ENCODE data around the gene TDRD1.

TDRD1 gene

DNA sequence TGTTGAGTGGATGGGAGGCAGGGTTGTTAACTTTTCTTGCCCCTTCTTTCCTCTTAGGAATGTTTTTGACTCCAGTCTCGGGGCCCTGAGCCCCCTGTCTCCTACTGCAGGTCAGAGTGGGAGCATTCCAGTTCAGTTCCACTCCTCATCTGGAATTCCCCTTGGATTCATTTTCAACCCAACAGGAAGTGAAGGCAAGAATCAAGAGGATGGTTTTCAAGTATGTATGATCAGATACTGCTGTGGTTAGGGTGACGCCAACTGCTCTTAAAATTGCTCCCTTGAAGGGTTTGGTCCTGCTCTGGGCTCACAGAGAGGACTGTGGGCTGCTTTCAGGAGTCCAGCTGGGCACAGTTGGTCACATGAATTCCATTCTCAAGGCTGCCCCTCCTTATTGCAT, 81.9 kb downstream of the TDRD1 start:
- no peak for DNase-seq (ENCODE audit: low read depth in 2 of 2)

DNA sequence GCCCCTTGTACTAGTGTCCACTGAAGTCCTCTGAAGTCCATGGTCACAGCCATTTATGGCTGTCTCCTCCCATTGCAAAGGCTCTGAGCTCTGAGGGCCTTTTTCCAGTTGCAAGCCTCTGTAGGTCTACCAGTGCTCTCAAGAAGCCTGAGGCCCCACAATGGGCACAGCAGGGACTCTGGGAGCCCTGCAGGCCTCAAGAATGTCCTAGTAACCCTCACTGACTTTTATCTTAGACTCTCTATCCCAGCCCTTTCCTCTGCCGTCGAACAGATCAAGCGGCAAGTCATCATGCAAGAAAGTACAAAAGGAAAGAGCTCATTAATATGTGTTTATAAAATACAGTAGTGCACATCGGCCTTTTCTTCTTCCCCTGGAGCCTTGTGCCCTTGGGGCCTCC, 83.3 kb downstream of the TDRD1 start:
- no peak for DNase-seq (ENCODE audit: low read depth in 2 of 2)

DNA sequence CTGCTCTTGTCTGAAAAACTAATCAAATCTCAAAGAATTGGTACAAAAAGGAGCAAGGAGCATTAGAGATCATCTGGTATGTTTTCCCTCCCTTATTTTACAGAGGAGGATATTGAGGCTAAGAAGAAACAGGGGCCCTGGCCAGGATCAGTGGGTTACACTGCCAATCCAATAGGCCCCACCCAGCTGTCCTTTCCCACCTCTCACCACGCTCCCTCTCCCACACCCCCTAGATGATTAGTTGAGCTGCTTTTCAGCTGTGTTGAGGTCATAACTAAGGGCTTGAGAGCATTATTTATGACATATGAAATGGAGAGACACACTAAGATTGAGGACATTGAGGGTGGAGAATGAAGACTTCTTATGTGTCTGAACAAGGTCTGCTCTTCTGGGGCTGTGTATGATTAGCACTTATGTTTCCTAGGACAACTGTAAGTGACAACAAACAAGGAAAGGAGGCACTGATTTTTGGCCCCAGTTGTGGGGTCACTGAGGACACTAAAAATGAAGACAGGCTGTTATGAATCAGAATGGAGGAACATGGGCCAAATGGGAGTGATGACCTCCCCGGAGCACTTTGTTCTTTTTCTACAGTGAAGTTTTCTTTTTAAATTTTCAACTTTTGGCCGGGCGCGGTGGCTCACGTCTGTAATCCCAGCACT, 86.4 kb downstream of the TDRD1 start:
- DNase-seq (ENCODE audit: low read depth in 2 of 2): no peak

DNA sequence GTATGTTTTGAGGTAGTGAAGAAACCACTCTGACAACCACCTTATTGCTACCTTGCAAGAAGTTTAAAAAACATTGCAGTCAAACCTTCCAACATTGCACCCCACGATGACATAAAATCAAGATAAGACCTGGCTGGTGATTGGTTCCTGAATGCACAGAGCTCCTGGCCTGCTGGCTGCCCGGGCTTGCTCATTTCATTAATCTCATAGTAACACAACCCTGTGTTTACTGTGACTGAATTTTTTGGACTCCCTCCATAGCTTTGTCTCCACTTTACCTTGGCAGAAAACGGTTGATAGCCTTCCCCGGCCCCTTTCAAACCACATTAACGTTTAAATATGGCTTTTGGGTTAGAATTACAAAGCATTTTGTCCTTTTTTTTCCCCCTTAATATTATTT, 87.4 kb downstream of the TDRD1 start:
- DNase-seq (ENCODE audit: low read depth in 2 of 2): no peak

DNA sequence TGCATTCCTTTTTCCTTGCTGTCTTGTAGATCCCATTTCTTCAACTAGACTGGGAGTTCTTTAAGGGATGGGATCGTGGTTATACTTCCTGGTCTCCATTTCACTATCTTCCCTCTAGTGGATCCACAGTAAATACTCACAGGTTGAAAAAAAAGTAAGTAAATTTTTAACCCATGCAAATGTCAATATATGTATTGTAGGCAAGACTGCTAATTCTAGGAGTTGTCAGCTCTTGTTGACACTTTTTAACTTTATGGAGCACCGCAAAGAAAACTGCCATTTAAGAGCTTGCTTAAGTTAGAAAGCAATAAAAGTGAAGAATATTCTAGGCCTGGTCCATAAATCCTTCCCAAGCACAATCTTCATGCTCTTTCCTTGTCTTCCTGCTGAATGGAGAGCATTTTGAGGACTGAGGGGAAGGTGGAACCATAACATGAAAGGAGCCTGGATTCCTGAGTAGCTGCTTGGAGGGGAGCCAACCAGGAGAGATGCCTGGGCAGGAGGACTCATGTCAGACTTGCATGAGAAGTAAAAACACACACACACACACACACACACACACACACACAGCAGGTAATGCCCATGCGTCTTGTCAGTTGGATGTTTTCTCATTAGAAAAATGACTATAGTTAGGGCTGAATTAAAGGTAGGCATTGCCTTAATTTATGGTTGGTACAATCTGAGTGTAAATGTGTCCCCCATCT, 92.1 kb downstream of the TDRD1 start:
- no peak for DNase-seq (ENCODE audit: low read depth in 2 of 2)

DNA sequence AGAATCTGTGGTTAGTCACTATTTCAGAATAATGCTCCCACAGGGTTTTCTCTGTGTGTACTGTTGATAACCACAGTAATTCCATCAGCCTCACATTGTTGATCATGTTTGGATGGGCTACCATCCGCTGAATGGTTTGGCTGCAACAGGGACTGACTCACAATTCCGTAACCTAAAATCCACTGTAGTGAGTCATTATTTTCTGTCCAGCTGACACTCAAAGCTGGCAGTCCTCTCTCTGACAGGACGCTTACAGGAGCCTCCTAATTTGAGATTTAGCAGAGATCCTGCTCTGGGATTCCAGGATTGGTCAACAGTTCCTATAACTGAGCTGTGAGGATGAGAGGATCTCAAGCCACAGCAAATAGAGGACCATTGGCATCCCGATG, 92.6 kb downstream of the TDRD1 start:
- no peak for DNase-seq (ENCODE audit: low read depth in 2 of 2)

DNA sequence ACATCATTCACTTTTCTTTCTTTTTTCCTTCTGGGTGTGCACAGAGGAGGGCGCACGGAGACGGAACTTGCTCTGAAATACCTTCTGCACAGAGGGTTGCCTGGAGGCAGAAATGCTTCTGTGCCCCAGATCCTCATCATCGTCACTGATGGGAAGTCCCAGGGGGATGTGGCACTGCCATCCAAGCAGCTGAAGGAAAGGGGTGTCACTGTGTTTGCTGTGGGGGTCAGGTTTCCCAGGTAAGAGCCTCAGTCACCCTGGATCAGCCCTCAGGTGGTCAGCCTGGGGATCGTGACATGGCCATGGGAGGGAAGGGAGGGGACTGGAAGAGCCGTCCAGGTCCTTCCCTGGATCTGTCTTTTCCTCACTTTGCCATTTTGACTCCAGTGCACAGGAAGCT, 93.5 kb downstream of the TDRD1 start:
- no peak for DNase-seq (ENCODE audit: low read depth in 2 of 2)

DNA sequence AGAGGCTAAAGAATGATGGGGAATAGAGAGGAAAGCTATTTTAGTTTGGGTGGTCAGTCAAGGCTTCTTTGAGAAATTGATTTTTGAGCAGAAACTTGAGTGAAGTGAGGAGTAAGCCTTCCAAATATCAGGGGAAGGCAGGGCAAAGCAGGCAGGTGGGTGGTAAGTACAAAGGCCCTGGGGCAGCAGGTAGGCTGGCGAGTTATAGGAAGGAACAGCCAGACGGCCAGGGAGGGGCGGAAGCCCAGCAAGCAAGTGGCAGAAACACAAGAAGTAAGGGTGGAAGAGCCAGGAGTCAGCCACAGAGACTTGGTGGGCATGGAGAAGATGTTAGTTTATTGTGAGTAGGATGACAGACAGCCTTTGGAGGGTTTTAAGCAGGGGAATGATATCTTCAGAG, 94.8 kb downstream of the TDRD1 start:
- no peak for DNase-seq (ENCODE audit: low read depth in 2 of 2)

DNA sequence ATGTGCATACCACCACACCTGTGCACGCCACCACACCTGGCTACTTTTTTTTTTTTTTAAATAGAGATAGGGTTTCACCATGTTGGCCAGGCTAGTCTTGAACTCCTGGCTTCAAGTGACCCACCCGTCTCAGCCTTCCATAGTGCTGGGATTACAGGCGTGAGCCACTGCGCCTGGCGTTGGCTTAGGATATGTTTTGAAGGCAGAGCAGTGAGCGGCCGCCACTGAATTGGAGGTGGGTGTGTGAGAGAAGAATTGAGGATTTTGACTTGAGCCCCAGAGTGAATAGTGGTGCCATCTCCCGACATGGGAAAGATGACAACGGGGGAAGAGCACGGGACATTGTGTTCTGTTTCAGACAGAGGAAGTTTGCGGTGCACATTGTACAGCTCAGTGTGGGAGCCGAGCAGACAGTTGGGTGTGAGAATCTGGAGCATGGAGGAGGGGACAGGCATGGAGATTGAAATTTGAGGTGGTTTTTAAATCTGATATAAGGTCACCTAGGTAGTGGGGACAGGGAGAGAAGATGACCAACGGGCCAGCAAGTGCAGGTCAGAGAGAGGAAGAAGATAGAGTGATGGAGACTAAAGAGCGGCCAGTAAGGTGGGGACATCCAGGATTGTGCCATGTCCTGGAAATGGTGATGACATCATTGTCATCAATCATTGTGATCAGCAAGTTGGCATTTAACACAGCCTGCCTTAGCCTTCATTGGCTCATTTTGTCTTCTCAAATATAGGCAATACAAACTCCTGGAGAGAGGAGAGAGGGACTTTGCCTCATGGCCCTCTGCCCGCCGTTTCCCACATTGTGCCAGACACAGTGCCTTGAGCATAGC, 95.7 kb downstream of the TDRD1 start:
- DNase-seq (ENCODE audit: low read depth in 2 of 2): no peak

DNA sequence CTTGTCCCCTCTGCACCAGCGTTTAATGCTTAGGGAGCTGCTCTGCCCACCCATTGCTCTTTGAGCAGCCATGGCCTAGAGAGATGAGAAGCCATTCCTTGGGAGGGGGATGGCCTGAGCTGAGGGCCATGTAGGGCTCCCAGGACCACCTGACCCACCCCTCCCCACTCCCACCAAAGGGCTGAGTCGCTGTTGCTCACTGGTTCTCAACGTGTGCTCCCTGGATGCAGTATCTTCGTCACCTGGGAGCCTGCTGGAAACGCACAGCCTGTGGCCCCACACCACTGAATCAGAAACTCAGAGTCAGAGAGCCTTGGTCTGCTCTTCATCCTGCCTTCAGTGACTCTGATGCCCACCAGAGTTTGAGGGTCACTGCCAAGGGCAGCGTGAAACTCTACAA, 96.9 kb downstream of the TDRD1 start:
- no peak for DNase-seq (ENCODE audit: low read depth in 2 of 2)

DNA sequence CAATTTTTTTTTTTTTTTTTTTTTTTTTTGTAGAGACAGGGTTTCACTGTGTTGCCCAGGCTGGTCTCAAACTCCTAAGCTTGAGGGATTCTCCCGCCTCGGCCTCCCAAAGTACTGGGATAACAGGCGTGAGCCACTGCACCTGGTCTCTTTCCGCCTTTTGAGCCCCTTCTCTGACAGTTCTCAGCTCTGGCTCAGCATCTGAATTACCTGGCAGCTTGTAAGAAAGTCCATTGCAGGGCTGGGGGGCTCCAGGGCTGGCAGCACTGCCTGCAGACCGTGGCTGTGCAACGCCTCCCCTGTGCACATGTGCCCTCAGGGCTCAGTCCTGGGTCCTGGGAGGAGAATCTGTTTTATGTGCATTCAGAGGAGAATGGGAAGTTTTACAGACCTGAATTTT, 97.5 kb downstream of the TDRD1 start:
- no peak for DNase-seq (ENCODE audit: low read depth in 2 of 2)

DNA sequence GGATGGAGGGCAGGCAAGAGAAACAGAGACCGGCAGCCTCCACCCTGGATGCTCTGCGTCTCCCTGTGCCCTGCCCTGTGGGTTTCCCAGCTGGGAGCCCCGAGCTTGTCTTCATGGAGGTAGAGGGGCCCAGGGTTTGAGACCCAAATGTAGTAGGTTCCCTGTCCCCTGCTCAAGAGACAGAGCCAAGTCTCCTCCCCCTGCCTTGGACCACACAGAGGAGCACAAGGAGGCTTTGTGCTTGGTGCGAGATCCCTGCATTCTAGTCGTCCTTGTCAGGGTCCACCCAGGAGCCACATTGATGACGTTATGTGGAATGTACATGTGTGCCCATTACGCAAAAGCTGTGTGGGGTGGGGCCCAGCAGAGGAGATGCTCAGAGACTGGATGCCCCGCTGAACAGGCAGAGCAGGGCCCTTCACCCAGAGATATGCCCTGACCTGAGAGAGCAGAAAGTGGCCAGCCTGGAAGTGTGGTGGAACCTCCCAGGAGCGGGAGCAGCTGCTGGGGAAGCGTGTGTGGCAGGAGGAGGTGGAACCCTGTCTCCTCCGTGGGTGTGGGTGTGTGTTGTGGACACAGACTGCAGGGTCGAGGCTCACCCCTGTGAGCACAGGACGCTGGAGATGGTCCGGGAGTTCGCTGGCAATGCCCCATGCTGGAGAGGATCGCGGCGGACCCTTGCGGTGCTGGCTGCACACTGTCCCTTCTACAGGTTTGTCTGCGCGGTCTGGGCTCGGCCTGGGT, 99.2 kb downstream of the TDRD1 start:
- DNase-seq (ENCODE audit: low read depth in 2 of 2): no peak

DNA sequence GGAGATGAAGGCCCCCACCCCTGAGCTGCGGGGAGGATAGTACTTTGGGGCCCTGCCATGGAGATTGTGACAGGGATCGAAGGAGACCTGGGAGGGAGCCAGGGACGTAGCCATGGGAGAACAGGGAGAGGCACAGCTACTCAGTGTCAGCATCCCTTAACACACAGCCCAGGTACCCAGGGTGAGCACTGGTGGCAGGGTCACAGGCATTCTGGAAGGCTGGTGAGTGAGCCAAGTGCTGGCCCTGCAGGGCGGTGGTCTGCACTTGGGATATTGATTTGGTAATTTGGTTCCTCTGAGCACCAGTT, 99.7 kb downstream of the TDRD1 start:
- DNase-seq (ENCODE audit: low read depth in 2 of 2): no peak

DNA sequence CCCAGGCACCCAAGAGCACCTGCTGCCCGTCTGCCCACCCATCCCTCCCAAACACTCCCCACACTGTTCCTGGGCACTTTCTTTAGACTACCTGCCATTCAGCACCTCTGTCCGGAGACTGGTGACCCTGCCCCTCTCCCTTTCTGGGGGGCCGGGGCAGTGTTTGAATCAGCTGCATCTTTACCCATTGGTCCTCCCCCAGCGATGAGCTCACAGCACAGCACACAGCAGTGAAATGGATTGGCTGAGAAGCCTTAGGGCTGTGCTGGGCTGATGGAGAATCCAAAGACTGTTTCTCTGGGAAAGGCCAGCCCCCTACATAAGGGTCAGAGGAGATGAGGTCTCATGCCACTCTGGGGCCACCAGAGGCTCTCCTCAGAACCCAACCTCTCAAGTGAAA, 100.1 kb downstream of the TDRD1 start:
- no peak for DNase-seq (ENCODE audit: low read depth in 2 of 2)

DNA sequence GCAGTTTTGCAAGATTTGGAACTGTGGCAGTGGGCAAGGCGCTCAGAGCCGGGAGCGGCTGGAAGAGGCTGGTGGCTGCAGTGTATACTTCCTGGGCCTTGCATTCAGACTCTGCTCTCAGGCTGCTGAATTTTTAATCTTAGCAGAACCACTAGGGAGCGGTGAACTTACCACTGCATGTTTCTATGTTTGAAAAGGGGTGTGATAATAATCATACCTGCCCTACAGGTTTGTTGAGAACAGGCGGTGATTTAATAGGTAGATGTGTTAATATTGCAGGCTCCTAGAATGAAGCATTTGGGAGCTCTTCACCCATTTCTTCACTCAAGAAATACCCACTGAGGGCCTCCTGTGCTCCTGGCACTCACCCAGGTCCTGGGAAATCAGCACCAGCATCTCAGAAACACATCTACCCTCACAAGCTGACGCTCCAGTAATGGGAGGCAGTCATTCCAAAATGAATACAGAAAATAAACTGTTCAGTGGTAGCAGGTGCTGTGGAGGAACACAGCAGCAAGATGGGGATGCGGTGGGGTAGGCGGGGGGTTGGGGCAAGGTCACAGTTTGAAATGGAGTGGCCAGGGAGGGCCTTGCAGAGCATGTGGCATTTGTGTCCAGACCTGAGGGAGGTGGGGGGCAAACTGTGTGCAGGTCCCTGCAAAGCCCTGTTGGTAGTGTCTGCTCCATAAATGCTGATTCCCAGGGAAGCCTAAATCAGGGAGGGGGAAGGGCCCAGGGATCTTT, 100.9 kb downstream of the TDRD1 start:
- DNase-seq (ENCODE audit: low read depth in 2 of 2): no peak

DNA sequence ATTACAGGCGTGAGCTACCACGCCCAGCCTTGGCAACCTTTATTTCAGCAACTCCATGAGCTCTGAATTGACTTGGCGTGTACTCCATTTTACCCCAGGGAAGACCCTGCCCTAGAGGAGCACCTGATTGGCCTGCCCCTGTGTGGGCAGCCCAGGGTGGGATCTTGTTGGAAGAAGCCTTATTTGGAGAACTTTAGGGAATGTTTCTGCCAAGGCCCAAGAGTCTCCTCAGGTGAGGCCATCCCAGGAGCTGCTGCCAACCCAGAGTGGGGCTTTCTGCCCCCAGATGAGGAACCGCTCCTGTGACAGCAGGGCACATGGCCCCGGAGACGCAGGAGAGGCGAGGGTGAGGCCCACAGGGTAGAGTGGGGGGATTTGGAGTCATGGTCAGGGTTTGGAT, 101.9 kb downstream of the TDRD1 start:
- DNase-seq (ENCODE audit: low read depth in 2 of 2): no peak

DNA sequence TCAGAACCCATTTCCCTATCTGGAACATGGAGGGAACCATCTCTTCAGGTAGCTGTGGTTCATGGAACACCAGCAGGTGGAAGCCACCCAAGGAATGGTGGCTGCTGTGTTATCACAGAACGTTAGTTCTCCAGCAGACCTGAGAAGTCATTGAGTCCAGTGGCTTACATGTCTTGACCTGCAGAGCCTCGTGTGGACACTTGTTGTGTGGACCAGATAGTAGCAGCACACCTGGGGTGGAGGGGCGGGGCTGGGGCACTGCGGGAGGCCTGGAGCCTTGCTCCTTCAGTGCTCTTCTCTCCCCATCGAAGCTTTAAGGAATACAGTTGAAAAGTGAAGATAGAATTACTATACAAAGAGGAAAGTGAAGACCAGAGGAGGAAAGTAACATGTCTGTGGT, 102.3 kb downstream of the TDRD1 start:
- no peak for DNase-seq (ENCODE audit: low read depth in 2 of 2)

Data from stimulated activated CD8-positive, alpha-beta memory T cell treated with anti-CD3 and anti-CD28 coated beads, Interleukin-7, amount 100 ng/mL, for 1 hour (primary cell).